Measurements from ENCODE around the gene C9orf72. TPM values are rescaled to one million over a fixed set of nuclear protein-coding genes. Genes with fewer than 3 reads are reported as not detected.

The C9orf72 gene
- total and polyA plus RNA-seq, 2 experiments from 2014 or later, result 11.6 to 27.8 TPM

DNA sequence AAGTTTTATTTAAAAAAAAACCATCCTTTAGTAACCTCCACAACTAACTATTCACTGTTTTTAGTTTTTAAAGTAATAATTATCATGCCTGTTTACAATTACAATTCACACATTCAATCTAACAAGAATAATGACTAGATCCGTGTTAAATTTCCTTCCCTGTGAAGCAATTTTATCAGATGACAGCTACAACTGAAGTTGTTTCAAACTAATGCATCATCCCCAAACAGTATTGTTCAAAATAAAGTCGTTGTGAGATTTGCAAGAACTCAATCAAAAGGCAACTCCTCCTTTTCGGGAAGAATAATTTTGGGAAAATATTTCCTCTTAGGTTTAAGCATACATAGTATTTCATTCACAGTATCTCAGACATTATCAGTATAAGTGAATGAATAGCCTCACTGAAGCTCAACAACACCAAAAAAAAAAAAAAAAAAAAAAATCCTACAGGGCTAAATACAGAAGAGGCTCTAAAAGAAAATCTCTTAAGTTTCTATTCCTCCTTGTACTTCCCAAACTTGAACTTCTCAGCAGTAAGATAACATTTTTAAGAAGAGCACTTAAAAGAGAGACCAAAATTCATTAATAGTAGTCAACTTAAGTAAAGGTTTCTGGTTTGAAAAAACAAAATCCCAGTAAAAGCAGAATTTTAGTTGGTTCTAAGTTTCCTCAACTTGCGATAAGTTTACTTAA is 9.4 kb downstream of the C9orf72 start:
- peaks cover 11% of the 10 kb centered on the region; the same call in 1 of the 2 replicates for H3K36me3 ChIP-seq (ENCODE audit: insufficient read depth)
- ATAC-seq, result no peak
- Mint-ChIP-seq H3K4me1 (no peaks in the 10 kb centered on the region), H3K4me3 (no peak overlapping the region), H3K27me3 (ENCODE audit: insufficient read depth, low read depth, poor library complexity) (no peaks in the 10 kb centered on the region), H3K9me3 (no peaks in the 10 kb centered on the region), H3K36me3 (ENCODE audit: low read depth) (peaks cover 14% of the 10 kb centered on the region; the same call in 2 of the 3 replicates), H3K27ac (no peak overlapping the region)
- no peaks in the 10 kb centered on the region for H3K27me3 ChIP-seq (ENCODE audit: insufficient read depth)
- 0 out of 2 replicates have a peak, but pooled peaks cover 3% of the 10 kb centered on the region for H4K20me1 ChIP-seq (replicated peaks; ENCODE audit: insufficient read depth)
- no peak overlapping the region for H2AFZ ChIP-seq
- no peaks in the 10 kb centered on the region for H3K4me1 ChIP-seq (ENCODE audit: insufficient read depth)
- H3K4me3 ChIP-seq, result no peak overlapping the region
- H3K9me2 ChIP-seq (ENCODE audit: insufficient read depth), result no peaks in the 10 kb centered on the region
- no peak for DNase-seq (ENCODE audit: low spot score)
- no peak overlapping the region for H3K4me2 ChIP-seq
- H3F3A ChIP-seq (replicated peaks; ENCODE audit: low read depth), result no peaks in the 10 kb centered on the region
- TF ChIP-seq STAT1 (IDR thresholded peaks at IDR 0.05; ENCODE audit: unreplicated experiment), result no peak
- TF ChIP-seq, protein P1, sequence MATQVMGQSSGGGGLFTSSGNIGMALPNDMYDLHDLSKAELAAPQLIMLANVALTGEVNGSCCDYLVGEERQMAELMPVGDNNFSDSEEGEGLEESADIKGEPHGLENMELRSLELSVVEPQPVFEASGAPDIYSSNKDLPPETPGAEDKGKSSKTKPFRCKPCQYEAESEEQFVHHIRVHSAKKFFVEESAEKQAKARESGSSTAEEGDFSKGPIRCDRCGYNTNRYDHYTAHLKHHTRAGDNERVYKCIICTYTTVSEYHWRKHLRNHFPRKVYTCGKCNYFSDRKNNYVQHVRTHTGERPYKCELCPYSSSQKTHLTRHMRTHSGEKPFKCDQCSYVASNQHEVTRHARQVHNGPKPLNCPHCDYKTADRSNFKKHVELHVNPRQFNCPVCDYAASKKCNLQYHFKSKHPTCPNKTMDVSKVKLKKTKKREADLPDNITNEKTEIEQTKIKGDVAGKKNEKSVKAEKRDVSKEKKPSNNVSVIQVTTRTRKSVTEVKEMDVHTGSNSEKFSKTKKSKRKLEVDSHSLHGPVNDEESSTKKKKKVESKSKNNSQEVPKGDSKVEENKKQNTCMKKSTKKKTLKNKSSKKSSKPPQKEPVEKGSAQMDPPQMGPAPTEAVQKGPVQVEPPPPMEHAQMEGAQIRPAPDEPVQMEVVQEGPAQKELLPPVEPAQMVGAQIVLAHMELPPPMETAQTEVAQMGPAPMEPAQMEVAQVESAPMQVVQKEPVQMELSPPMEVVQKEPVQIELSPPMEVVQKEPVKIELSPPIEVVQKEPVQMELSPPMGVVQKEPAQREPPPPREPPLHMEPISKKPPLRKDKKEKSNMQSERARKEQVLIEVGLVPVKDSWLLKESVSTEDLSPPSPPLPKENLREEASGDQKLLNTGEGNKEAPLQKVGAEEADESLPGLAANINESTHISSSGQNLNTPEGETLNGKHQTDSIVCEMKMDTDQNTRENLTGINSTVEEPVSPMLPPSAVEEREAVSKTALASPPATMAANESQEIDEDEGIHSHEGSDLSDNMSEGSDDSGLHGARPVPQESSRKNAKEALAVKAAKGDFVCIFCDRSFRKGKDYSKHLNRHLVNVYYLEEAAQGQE (IDR thresholded peaks at IDR 0.05; ENCODE audit: unreplicated experiment), result no peak
- TF ChIP-seq, protein P2, sequence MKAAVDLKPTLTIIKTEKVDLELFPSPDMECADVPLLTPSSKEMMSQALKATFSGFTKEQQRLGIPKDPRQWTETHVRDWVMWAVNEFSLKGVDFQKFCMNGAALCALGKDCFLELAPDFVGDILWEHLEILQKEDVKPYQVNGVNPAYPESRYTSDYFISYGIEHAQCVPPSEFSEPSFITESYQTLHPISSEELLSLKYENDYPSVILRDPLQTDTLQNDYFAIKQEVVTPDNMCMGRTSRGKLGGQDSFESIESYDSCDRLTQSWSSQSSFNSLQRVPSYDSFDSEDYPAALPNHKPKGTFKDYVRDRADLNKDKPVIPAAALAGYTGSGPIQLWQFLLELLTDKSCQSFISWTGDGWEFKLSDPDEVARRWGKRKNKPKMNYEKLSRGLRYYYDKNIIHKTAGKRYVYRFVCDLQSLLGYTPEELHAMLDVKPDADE (IDR thresholded peaks at IDR 0.05), result no peak
- no peak for TF ChIP-seq ZNF331 (CRISPR knock-in tag; IDR thresholded peaks at IDR 0.05; ENCODE audit: low read depth)
- no peak for TF ChIP-seq JUNB (IDR thresholded peaks at IDR 0.05; ENCODE audit: unreplicated experiment)
- TF ChIP-seq ZNF114 (CRISPR knock-in tag; IDR thresholded peaks at IDR 0.05), result no peak
- no peak for TF ChIP-seq NANOG (IDR thresholded peaks at IDR 0.05; ENCODE audit: borderline replicate concordance)
- TF ChIP-seq EZH2phosphoT487 (IDR thresholded peaks at IDR 0.05; ENCODE audit: unreplicated experiment), result no peak
- TF ChIP-seq CREB1 (CRISPR knock-in tag; IDR thresholded peaks at IDR 0.05; ENCODE audit: low read depth), result no peak
- no peak for TF ChIP-seq POLR2AphosphoS5 (IDR thresholded peaks at IDR 0.05; ENCODE audit: low read depth)
- TF ChIP-seq EZH2 (IDR thresholded peaks at IDR 0.05; ENCODE audit: low read depth, unreplicated experiment), result no peak
- TF ChIP-seq, protein P3, sequence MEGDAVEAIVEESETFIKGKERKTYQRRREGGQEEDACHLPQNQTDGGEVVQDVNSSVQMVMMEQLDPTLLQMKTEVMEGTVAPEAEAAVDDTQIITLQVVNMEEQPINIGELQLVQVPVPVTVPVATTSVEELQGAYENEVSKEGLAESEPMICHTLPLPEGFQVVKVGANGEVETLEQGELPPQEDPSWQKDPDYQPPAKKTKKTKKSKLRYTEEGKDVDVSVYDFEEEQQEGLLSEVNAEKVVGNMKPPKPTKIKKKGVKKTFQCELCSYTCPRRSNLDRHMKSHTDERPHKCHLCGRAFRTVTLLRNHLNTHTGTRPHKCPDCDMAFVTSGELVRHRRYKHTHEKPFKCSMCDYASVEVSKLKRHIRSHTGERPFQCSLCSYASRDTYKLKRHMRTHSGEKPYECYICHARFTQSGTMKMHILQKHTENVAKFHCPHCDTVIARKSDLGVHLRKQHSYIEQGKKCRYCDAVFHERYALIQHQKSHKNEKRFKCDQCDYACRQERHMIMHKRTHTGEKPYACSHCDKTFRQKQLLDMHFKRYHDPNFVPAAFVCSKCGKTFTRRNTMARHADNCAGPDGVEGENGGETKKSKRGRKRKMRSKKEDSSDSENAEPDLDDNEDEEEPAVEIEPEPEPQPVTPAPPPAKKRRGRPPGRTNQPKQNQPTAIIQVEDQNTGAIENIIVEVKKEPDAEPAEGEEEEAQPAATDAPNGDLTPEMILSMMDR (conservative IDR thresholded peaks at IDR 0.05; ENCODE audit: low read depth in 2 of 2), result no peak
- TF ChIP-seq, protein P4, sequence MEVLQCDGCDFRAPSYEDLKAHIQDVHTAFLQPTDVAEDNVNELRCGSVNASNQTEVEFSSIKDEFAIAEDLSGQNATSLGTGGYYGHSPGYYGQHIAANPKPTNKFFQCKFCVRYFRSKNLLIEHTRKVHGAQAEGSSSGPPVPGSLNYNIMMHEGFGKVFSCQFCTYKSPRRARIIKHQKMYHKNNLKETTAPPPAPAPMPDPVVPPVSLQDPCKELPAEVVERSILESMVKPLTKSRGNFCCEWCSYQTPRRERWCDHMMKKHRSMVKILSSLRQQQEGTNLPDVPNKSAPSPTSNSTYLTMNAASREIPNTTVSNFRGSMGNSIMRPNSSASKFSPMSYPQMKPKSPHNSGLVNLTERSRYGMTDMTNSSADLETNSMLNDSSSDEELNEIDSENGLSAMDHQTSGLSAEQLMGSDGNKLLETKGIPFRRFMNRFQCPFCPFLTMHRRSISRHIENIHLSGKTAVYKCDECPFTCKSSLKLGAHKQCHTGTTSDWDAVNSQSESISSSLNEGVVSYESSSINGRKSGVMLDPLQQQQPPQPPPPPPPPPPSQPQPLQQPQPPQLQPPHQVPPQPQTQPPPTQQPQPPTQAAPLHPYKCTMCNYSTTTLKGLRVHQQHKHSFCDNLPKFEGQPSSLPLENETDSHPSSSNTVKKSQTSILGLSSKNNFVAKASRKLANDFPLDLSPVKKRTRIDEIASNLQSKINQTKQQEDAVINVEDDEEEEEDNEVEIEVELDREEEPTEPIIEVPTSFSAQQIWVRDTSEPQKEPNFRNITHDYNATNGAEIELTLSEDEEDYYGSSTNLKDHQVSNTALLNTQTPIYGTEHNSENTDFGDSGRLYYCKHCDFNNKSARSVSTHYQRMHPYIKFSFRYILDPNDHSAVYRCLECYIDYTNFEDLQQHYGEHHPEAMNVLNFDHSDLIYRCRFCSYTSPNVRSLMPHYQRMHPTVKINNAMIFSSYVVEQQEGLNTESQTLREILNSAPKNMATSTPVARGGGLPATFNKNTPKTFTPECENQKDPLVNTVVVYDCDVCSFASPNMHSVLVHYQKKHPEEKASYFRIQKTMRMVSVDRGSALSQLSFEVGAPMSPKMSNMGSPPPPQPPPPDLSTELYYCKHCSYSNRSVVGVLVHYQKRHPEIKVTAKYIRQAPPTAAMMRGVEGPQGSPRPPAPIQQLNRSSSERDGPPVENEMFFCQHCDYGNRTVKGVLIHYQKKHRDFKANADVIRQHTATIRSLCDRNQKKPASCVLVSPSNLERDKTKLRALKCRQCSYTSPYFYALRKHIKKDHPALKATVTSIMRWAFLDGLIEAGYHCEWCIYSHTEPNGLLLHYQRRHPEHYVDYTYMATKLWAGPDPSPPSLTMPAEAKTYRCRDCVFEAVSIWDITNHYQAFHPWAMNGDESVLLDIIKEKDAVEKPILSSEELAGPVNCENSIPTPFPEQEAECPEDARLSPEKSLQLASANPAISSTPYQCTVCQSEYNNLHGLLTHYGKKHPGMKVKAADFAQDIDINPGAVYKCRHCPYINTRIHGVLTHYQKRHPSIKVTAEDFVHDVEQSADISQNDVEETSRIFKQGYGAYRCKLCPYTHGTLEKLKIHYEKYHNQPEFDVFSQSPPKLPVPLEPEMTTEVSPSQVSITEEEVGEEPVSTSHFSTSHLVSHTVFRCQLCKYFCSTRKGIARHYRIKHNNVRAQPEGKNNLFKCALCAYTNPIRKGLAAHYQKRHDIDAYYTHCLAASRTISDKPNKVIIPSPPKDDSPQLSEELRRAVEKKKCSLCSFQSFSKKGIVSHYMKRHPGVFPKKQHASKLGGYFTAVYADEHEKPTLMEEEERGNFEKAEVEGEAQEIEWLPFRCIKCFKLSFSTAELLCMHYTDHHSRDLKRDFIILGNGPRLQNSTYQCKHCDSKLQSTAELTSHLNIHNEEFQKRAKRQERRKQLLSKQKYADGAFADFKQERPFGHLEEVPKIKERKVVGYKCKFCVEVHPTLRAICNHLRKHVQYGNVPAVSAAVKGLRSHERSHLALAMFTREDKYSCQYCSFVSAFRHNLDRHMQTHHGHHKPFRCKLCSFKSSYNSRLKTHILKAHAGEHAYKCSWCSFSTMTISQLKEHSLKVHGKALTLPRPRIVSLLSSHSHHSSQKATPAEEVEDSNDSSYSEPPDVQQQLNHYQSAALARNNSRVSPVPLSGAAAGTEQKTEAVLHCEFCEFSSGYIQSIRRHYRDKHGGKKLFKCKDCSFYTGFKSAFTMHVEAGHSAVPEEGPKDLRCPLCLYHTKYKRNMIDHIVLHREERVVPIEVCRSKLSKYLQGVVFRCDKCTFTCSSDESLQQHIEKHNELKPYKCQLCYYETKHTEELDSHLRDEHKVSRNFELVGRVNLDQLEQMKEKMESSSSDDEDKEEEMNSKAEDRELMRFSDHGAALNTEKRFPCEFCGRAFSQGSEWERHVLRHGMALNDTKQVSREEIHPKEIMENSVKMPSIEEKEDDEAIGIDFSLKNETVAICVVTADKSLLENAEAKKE (CRISPR knock-in tag; IDR thresholded peaks at IDR 0.05), result no peak
- no peak overlapping the region for H3K27ac ChIP-seq (ENCODE audit: low read depth)
- peaks cover 16% of the 10 kb centered on the region for H3K79me2 ChIP-seq (replicated peaks; ENCODE audit: insufficient read depth)
